Panc1 (cell line): Measurements from ENCODE around the gene IGSF21. TPM values are rescaled to one million over a fixed set of nuclear protein-coding genes. Genes with fewer than 3 reads are reported as not detected.

Experiments used
- ATAC-seq: fragments of 200-7000 bp; cut with Tn5 transposase; 2 replicates; pipeline ENCODE4 v1.9.1; 2020; ENCODE audit warnings: mild to moderate bottlenecking, moderate library complexity
- BruUV-seq: library from RNA; stranded (reverse); fragments of 400-500 nt; replicated peaks from 2 replicates; lab custom pipeline; 2021; lab: Mats Ljungman, UMichigan
- CTCF ChIA-PET: fragments of 300-600 bp; sonication (Branson Sonifier 250); formaldehyde crosslinking; loops from one replicate; lab custom pipeline; 2022; ENCODE audit warnings: antibody characterized with exemption; lab: Charles Lee
- POLR2A ChIA-PET: fragments of 300-600 bp; sonication (Branson Sonifier 250); formaldehyde crosslinking; loops from one replicate; lab custom pipeline; 2022; ENCODE audit warnings: antibody characterized with exemption; lab: Charles Lee
- DNase-seq: peaks from one replicate; pipeline ENCODE4 v3.0.0-alpha.2; 2010; ENCODE audit warnings: low read depth, low spot score
- H3K27ac ChIP-seq: 2 replicates; pipeline ENCODE4 v1.5.1; 2011; ENCODE audit warnings: mild to moderate bottlenecking, low read length, inconsistent platforms
- H3K27me3 ChIP-seq: fragments of 200-500 bp; sonication (Bioruptor generic); 2 replicates; pipeline ENCODE4 v1.6.0; 2014; ENCODE audit warnings: low read length, inconsistent platforms; ENCODE audit not compliant: control insufficient read depth, insufficient read depth
- H3K36me3 ChIP-seq: fragments of 200-500 bp; sonication (Bioruptor generic); 2 replicates; pipeline ENCODE4 v1.5.1; 2014; ENCODE audit warnings: inconsistent platforms, mild to moderate bottlenecking, low read length, moderate library complexity; ENCODE audit not compliant: control insufficient read depth, insufficient read depth
- H3K4me1 ChIP-seq: 2 replicates; pipeline ENCODE4 v1.5.1; 2011; ENCODE audit warnings: inconsistent platforms, mild to moderate bottlenecking, low read length, moderate library complexity; ENCODE audit not compliant: control insufficient read depth, insufficient read depth
- H3K4me3 ChIP-seq, 2 experiments: 2 replicates each; pipeline ENCODE4 v1.5.1; 2011 to 2012; ENCODE audit warnings: low read depth in 2 of 2, low read length in 2 of 2, mild to moderate bottlenecking in 2 of 2, inconsistent platforms in 1 of 2, moderate library complexity in 1 of 2
- H3K9me3 ChIP-seq: fragments of 200-500 bp; sonication (Bioruptor generic); 2 replicates; pipeline ENCODE4 v1.5.1; 2014; ENCODE audit warnings: low read depth, mild to moderate bottlenecking, inconsistent platforms, low read length, moderate library complexity; ENCODE audit not compliant: control insufficient read depth, insufficient read depth
- POLR2AphosphoS5 ChIP-seq: IDR thresholded peaks from 2 replicates; pipeline ENCODE4 v1.6.1; 2012; ENCODE audit warnings: mild to moderate bottlenecking, low read depth, low read length, moderate library complexity
- SIN3A ChIP-seq: IDR thresholded peaks from 2 replicates; pipeline ENCODE4 v1.6.1; 2012; ENCODE audit warnings: low read depth, mild to moderate bottlenecking, low read length, moderate library complexity, borderline replicate concordance; ENCODE audit not compliant: insufficient read depth
- TCF7L2 ChIP-seq: IDR thresholded peaks from 2 replicates; pipeline ENCODE4 v1.6.1; 2011; ENCODE audit warnings: mild to moderate bottlenecking, low read depth, low read length, inconsistent platforms
- in situ Hi-C: cut with HindIII; loops from 2 replicates; pipeline ENCODE4 v1.10.0; 2016; ENCODE audit warnings: low sequenced_read_pairs, low pct_unique_long_range_greater_than_20kb
- intact Hi-C: fragments of 100-400 bp; cut with micrococcal nuclease; formaldehyde crosslinking; loops from one replicate; pipeline ENCODE4 v1.10.0; 2022; ENCODE audit not compliant: unreplicated experiment
- total RNA-seq: library from RNA; stranded (reverse); gene quantifications from one replicate; pipeline ENCODE4 v1.2.1, GENCODE V29; 2021; ENCODE audit not compliant: unreplicated experiment
- TF ChIP-seq, protein P1 (sequence below), 2 experiments: IDR thresholded peaks; 2 replicates each; pipeline ENCODE4 v1.6.1; 2011 to 2012; ENCODE audit warnings: low read depth in 2 of 2, control low read depth in 1 of 2, low read length in 1 of 2, mild to moderate bottlenecking in 1 of 2, moderate library complexity in 1 of 2; ENCODE audit not compliant: insufficient read depth in 1 of 2
- TF ChIP-seq, protein P2 (sequence below): fragments of 450-650 bp; IDR thresholded peaks from 2 replicates; pipeline ENCODE4 v1.5.1; 2017; ENCODE audit warnings: mild to moderate bottlenecking

The IGSF21 gene
- total RNA-seq, 1 experiment from 2014 or later = not detected

DNA sequence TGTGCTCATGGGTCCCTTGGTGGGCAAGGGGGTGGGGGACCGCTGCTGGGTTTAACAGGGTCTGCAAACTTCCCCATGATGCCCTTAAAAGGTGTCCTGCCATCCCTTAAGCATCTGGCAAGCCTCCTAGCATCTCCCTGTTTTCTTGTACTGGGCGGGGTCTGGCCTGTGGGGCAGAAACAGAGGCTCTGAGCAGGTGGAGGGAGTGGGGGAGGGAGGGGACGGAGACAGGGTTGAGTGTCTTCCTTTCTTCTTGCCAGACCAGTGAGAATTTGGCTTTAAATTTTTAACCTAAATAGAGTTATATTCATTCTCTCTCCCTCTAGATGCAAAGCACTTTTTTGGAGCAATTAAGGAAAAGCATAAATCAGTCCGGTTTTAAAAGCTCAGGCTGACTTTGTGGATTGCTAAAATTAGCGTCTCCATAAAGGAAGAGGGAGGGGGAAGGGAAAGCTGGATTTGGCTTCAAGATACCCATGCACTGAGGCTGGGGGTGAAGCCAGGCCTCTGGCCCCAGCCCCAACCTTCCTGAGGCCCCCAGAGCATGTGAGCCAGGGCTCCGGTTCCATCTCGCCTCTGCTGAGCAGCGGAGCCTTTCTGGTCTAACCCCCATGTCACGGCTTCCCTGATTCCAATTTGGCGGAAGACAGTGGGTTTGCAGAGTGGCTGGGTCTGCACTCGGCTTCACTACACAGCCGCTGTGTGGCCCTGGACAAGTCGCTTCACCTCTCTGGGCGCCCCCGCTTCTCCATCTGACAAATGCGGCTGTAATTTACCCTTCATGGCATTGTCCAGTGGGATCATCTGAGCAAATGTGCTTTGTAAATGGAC is 25.3 kb downstream of the IGSF21 start:
- intact Hi-C loops (no loop called here), in situ Hi-C loops (no loop called here)
- no TSS peak for BruUV-seq
- POLR2A ChIA-PET = no interaction called here
- DNase-seq (no peak), ATAC-seq (no peak)
- TF ChIP-seq TCF7L2 = no peak
- TF ChIP-seq, protein P1, sequence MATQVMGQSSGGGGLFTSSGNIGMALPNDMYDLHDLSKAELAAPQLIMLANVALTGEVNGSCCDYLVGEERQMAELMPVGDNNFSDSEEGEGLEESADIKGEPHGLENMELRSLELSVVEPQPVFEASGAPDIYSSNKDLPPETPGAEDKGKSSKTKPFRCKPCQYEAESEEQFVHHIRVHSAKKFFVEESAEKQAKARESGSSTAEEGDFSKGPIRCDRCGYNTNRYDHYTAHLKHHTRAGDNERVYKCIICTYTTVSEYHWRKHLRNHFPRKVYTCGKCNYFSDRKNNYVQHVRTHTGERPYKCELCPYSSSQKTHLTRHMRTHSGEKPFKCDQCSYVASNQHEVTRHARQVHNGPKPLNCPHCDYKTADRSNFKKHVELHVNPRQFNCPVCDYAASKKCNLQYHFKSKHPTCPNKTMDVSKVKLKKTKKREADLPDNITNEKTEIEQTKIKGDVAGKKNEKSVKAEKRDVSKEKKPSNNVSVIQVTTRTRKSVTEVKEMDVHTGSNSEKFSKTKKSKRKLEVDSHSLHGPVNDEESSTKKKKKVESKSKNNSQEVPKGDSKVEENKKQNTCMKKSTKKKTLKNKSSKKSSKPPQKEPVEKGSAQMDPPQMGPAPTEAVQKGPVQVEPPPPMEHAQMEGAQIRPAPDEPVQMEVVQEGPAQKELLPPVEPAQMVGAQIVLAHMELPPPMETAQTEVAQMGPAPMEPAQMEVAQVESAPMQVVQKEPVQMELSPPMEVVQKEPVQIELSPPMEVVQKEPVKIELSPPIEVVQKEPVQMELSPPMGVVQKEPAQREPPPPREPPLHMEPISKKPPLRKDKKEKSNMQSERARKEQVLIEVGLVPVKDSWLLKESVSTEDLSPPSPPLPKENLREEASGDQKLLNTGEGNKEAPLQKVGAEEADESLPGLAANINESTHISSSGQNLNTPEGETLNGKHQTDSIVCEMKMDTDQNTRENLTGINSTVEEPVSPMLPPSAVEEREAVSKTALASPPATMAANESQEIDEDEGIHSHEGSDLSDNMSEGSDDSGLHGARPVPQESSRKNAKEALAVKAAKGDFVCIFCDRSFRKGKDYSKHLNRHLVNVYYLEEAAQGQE (IDR thresholded peaks at IDR 0.05; ENCODE audit: insufficient read depth in 1 of 2, low read depth in 2 of 2, low read length in 1 of 2) = no peak
- no peak for TF ChIP-seq SIN3A
- no peak for TF ChIP-seq POLR2AphosphoS5
- TF ChIP-seq, protein P2, sequence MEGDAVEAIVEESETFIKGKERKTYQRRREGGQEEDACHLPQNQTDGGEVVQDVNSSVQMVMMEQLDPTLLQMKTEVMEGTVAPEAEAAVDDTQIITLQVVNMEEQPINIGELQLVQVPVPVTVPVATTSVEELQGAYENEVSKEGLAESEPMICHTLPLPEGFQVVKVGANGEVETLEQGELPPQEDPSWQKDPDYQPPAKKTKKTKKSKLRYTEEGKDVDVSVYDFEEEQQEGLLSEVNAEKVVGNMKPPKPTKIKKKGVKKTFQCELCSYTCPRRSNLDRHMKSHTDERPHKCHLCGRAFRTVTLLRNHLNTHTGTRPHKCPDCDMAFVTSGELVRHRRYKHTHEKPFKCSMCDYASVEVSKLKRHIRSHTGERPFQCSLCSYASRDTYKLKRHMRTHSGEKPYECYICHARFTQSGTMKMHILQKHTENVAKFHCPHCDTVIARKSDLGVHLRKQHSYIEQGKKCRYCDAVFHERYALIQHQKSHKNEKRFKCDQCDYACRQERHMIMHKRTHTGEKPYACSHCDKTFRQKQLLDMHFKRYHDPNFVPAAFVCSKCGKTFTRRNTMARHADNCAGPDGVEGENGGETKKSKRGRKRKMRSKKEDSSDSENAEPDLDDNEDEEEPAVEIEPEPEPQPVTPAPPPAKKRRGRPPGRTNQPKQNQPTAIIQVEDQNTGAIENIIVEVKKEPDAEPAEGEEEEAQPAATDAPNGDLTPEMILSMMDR = no peak
- no peak overlapping the region for H3K4me3 ChIP-seq
- CTCF ChIA-PET = no interaction called here
- no peak overlapping the region for H3K27ac ChIP-seq
- H3K36me3 ChIP-seq = no peaks in the 10 kb centered on the region
- no peaks in the 10 kb centered on the region for H3K9me3 ChIP-seq
- H3K27me3 ChIP-seq = no peaks in the 10 kb centered on the region; the same call in 1 of the 2 replicates
- H3K4me1 ChIP-seq = no peaks in the 10 kb centered on the region; the same call in 1 of the 2 replicates

DNA sequence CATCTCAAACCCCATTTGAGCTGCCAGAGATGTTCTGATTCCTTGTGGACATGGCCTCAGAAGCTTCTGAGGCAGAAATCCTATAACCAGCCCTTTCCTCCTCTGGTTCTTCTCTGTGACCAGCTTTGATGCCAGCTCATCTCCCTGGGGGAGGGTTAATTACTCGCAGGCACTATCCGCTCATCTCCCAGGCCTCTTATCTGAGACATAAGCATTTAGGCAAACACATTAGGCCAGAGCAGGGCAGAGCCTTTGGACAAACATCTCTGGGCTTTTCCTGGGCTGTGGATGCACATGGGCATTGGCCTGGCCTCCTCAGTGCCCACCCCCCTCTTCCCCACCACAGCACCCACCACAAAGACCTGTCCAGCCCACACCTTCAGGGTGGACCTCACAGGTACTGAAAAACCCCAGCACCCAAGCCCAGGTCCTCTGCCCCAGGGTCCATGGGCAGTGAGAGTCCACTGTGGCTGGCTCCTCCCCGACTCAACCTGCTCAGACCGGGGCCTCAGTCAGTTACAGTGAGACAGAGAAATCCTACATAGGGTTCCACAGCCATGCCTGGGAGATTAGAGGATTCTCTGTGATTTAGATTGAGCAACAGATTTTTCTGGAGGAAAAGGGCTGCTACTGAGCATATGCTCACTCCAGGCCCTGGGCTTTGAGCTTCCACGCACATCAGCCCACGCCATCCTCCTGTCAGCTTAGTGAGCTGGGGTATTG is 26.9 kb downstream of the IGSF21 start:
- Histone ChIP-seq H3K36me3 (no peaks in the 10 kb centered on the region), H3K9me3 (no peaks in the 10 kb centered on the region), H3K4me3 (no peak overlapping the region), H3K4me1 (no peaks in the 10 kb centered on the region; the same call in 1 of the 2 replicates), H3K27me3 (no peaks in the 10 kb centered on the region; the same call in 1 of the 2 replicates), H3K27ac (no peak overlapping the region)
- ChIA-PET CTCF (no interaction called here), POLR2A (no interaction called here)
- no peak for ATAC-seq
- in situ Hi-C loops = no loop called here
- DNase-seq = no peak
- intact Hi-C loops = no loop called here
- no TSS peak for BruUV-seq
- TF ChIP-seq, protein P2 = no peak
- TF ChIP-seq POLR2AphosphoS5 (no peak), TCF7L2 (no peak), SIN3A (no peak)
- TF ChIP-seq, protein P1 (IDR thresholded peaks at IDR 0.05; ENCODE audit: insufficient read depth in 1 of 2, low read depth in 2 of 2, low read length in 1 of 2) = no peak
